Activated CD4-positive, alpha-beta T cell treated with anti-CD3 and anti-CD28 coated beads, Interleukin-2, amount 10 ng/mL, durations not matched to agents 24 days and 14 days (primary cell): ENCODE results near the gene RTN1. TPM values are rescaled to one million over a fixed set of nuclear protein-coding genes. Genes with fewer than 3 reads are reported as not detected.
"Not testable (repeated sequence)": the region's sequence is repeated elsewhere in the genome, so short reads cannot be mapped to it uniquely, and the experiment has no call there.

Source experiments
- DNase-seq: peaks from one replicate; pipeline ENCODE4 v3.0.0; 2022
- H3K27ac Mint-ChIP-seq: one replicate; pipeline ENCODE4 v1.8.0; 2022; ENCODE audit warnings: mild to moderate bottlenecking, mixed read lengths
- H3K27me3 Mint-ChIP-seq: one replicate; pipeline ENCODE4 v1.8.0; 2022; ENCODE audit warnings: mixed read lengths
- H3K36me3 Mint-ChIP-seq: one replicate; pipeline ENCODE4 v1.8.0; 2022; ENCODE audit warnings: low read depth, mild to moderate bottlenecking, mixed read lengths
- H3K4me1 Mint-ChIP-seq: one replicate; pipeline ENCODE4 v1.8.0; 2021; ENCODE audit warnings: mixed read lengths
- H3K4me3 Mint-ChIP-seq: one replicate; pipeline ENCODE4 v1.8.0; 2022; ENCODE audit warnings: mild to moderate bottlenecking, moderate library complexity, mixed read lengths
- H3K9me3 Mint-ChIP-seq: one replicate; pipeline ENCODE4 v1.8.0; 2021; ENCODE audit warnings: mixed read lengths
- intact Hi-C: fragments of 100-400 bp; cut with micrococcal nuclease; formaldehyde crosslinking; loops from one replicate; pipeline ENCODE4 v1.15.1; 2023
- total RNA-seq: library from RNA; stranded (reverse); gene quantifications from 2 replicates; pipeline ENCODE4 v1.2.3, GENCODE V29; 2022

RTN1 gene
- total RNA-seq, 1 donor from 2014 or later = not detected

GRCh38 chr14:59688224-59689170 lies 182.1 kb downstream of the RTN1 start:
- H3K4me1 Mint-ChIP-seq = no peaks in the 10 kb centered on the region
- peaks cover 16% of the 10 kb centered on the region for H3K27me3 Mint-ChIP-seq
- no peak overlapping the region for H3K27ac Mint-ChIP-seq
- H3K4me3 Mint-ChIP-seq = no peak overlapping the region
- intact Hi-C loops = no loop called here
- no peaks in the 10 kb centered on the region for H3K9me3 Mint-ChIP-seq
- no peaks in the 10 kb centered on the region for H3K36me3 Mint-ChIP-seq
- peak; percentile 76 for DNase-seq

GRCh38 chr14:59687663-59688062 lies 182.9 kb downstream of the RTN1 start:
- Mint-ChIP-seq H3K9me3 (no peaks in the 10 kb centered on the region), H3K4me1 (no peaks in the 10 kb centered on the region), H3K27me3 (peaks cover 18% of the 10 kb centered on the region), H3K4me3 (no peak overlapping the region), H3K36me3 (no peaks in the 10 kb centered on the region), H3K27ac (no peak overlapping the region)
- DNase-seq = no peak
- intact Hi-C loops = no loop called here

GRCh38 chr14:59679872-59680271 lies 190.7 kb downstream of the RTN1 start:
- intact Hi-C loops = no loop called here
- Mint-ChIP-seq H3K36me3 (no peaks in the 10 kb centered on the region), H3K4me3 (no peak overlapping the region), H3K27ac (no peak overlapping the region), H3K27me3 (peaks cover 11% of the 10 kb centered on the region), H3K4me1 (no peaks in the 10 kb centered on the region), H3K9me3 (no peaks in the 10 kb centered on the region)
- no peak for DNase-seq

- no peaks in the 10 kb centered on the region for H3K9me3 Mint-ChIP-seq
- H3K27me3 Mint-ChIP-seq = peaks cover 2% of the 10 kb centered on the region
- intact Hi-C loops = no loop called here
- no peaks in the 10 kb centered on the region for H3K36me3 Mint-ChIP-seq
- no peak overlapping the region for H3K27ac Mint-ChIP-seq
- H3K4me3 Mint-ChIP-seq = no peak overlapping the region
- DNase-seq = no peak
- H3K4me1 Mint-ChIP-seq = no peaks in the 10 kb centered on the region
These were observed 192.2 kb downstream of the RTN1 start for GRCh38 chr14:59678352-59678751.

GRCh38 chr14:59677771-59678231 lies 192.8 kb downstream of the RTN1 start:
- intact Hi-C loops = no loop called here

GRCh38 chr14:59675394-59675793 lies 195.2 kb downstream of the RTN1 start:
- no peaks in the 10 kb centered on the region for H3K9me3 Mint-ChIP-seq
- H3K27ac Mint-ChIP-seq = no peak overlapping the region
- no peak for DNase-seq
- no peaks in the 10 kb centered on the region for H3K27me3 Mint-ChIP-seq
- no peaks in the 10 kb centered on the region for H3K36me3 Mint-ChIP-seq
- no peak overlapping the region for H3K4me3 Mint-ChIP-seq
- intact Hi-C loops = no loop called here
- no peaks in the 10 kb centered on the region for H3K4me1 Mint-ChIP-seq

More at GRCh38 chr14:59677771-59678231, 192.8 kb downstream of the RTN1 start:
- H3K27ac Mint-ChIP-seq = no peak overlapping the region
- peaks cover 2% of the 10 kb centered on the region for H3K27me3 Mint-ChIP-seq
- H3K36me3 Mint-ChIP-seq = no peaks in the 10 kb centered on the region
- H3K4me1 Mint-ChIP-seq = no peaks in the 10 kb centered on the region
- DNase-seq = no peak
- no peaks in the 10 kb centered on the region for H3K9me3 Mint-ChIP-seq
- no peak overlapping the region for H3K4me3 Mint-ChIP-seq

GRCh38 chr14:59664741-59665140 lies 205.8 kb downstream of the RTN1 start:
- no peaks in the 10 kb centered on the region for H3K27me3 Mint-ChIP-seq
- intact Hi-C loops = no loop called here
- DNase-seq = no peak
- H3K27ac Mint-ChIP-seq = no peak overlapping the region
- H3K36me3 Mint-ChIP-seq = no peaks in the 10 kb centered on the region
- H3K9me3 Mint-ChIP-seq = peaks cover 12% of the 10 kb centered on the region
- no peak overlapping the region for H3K4me3 Mint-ChIP-seq
- no peaks in the 10 kb centered on the region for H3K4me1 Mint-ChIP-seq

GRCh38 chr14:59657769-59658168 lies 212.8 kb downstream of the RTN1 start:
- Mint-ChIP-seq H3K4me3 (no peak overlapping the region), H3K27ac (no peak overlapping the region), H3K27me3 (no peaks in the 10 kb centered on the region), H3K9me3 (peaks cover 7% of the 10 kb centered on the region), H3K4me1 (no peaks in the 10 kb centered on the region), H3K36me3 (no peaks in the 10 kb centered on the region)
- DNase-seq = no peak
- intact Hi-C loops = no loop called here

GRCh38 chr14:59656473-59656872 lies 214.1 kb downstream of the RTN1 start:
- no peaks in the 10 kb centered on the region for H3K36me3 Mint-ChIP-seq
- no peak overlapping the region for H3K27ac Mint-ChIP-seq

GRCh38 chr14:59654131-59654530 lies 216.4 kb downstream of the RTN1 start:
- H3K4me3 Mint-ChIP-seq, H3K4me1 Mint-ChIP-seq, DNase-seq, H3K27me3 Mint-ChIP-seq, H3K36me3 Mint-ChIP-seq, H3K9me3 Mint-ChIP-seq, intact Hi-C loops, H3K27ac Mint-ChIP-seq: not testable (repeated sequence)

More at GRCh38 chr14:59656473-59656872, 214.1 kb downstream of the RTN1 start:
- intact Hi-C loops = no loop called here
- Mint-ChIP-seq H3K4me3 (no peak overlapping the region), H3K27me3 (no peaks in the 10 kb centered on the region), H3K4me1 (no peaks in the 10 kb centered on the region), H3K9me3 (peaks cover 1% of the 10 kb centered on the region)
- DNase-seq = no peak

- H3K36me3 Mint-ChIP-seq, H3K27me3 Mint-ChIP-seq, H3K27ac Mint-ChIP-seq, intact Hi-C loops, H3K4me1 Mint-ChIP-seq, DNase-seq, H3K4me3 Mint-ChIP-seq: not testable (repeated sequence)
- H3K9me3 Mint-ChIP-seq = peaks cover 36% of the 10 kb centered on the region
These were observed 223.7 kb downstream of the RTN1 start for GRCh38 chr14:59646832-59647231.

- no peaks in the 10 kb centered on the region for H3K36me3 Mint-ChIP-seq
- no peak for DNase-seq
- no peak overlapping the region for H3K4me3 Mint-ChIP-seq
- no peak overlapping the region for H3K27ac Mint-ChIP-seq
- H3K27me3 Mint-ChIP-seq = no peaks in the 10 kb centered on the region
- intact Hi-C loops = no loop called here
- peaks cover 3% of the 10 kb centered on the region for H3K9me3 Mint-ChIP-seq
- H3K4me1 Mint-ChIP-seq = no peaks in the 10 kb centered on the region
These were observed 231.7 kb downstream of the RTN1 start for GRCh38 chr14:59638885-59639284.

- Mint-ChIP-seq H3K27me3 (peaks cover 22% of the 10 kb centered on the region), H3K4me1 (no peaks in the 10 kb centered on the region), H3K4me3 (no peak overlapping the region), H3K9me3 (no peaks in the 10 kb centered on the region), H3K36me3 (no peaks in the 10 kb centered on the region), H3K27ac (no peak overlapping the region)
- intact Hi-C loops = no loop called here
- no peak for DNase-seq
These were observed 236.0 kb downstream of the RTN1 start for GRCh38 chr14:59634617-59635016.

- intact Hi-C loops = no loop called here
- H3K27me3 Mint-ChIP-seq = peaks cover 29% of the 10 kb centered on the region
- H3K4me1 Mint-ChIP-seq = no peaks in the 10 kb centered on the region
- H3K9me3 Mint-ChIP-seq = no peaks in the 10 kb centered on the region
- no peak overlapping the region for H3K27ac Mint-ChIP-seq
- no peak overlapping the region for H3K4me3 Mint-ChIP-seq
- DNase-seq = no peak
- H3K36me3 Mint-ChIP-seq = no peaks in the 10 kb centered on the region
These were observed 237.1 kb downstream of the RTN1 start for GRCh38 chr14:59633486-59633885.
